ENCODE measurements around the gene FMNL3. TPM values are rescaled to one million over a fixed set of nuclear protein-coding genes. Genes with fewer than 3 reads are reported as not detected.

The FMNL3 gene
- total RNA-seq, 2 donors from 2014 or later: 16.6 to 27.9 TPM

GRCh38 chr12:49587174-49587908 is 119.9 kb downstream of the FMNL3 start:
- intact Hi-C loops (cut with DNase I): loop anchor here in 1 of 2 donors (5.0 kb wide), 1 partner anchor 1625 kb away; no protein-coding TSS in a partner anchor
- DNase-seq (ENCODE audit: low spot score): no peak

Other genes starting within 250 kb of the FMNL3 start
- gene KCNH3, start 168.4 kb downstream of the FMNL3 start, total RNA-seq: under 1 TPM; 0.10 to 0.28 TPM
- gene MCRS1, start 139.3 kb downstream of the FMNL3 start, total RNA-seq: 10 to 100 TPM; 37.3 to 38.1 TPM
- under 1 TPM in 1 of 2 donors, not detected in 1; 0.14 TPM for gene FAM186B, start 101.8 kb downstream of the FMNL3 start, total RNA-seq
- gene PRPF40B, start 83.8 kb downstream of the FMNL3 start, total RNA-seq: 10 to 100 TPM; 16.2 to 20.7 TPM
- gene TMBIM6, start 34.2 kb upstream of the FMNL3 start, total RNA-seq: 100 to 1,000 TPM; 285 to 313 TPM
- 10 to 100 TPM; 16.2 to 22.4 TPM for gene NCKAP5L, start 121.0 kb upstream of the FMNL3 start, total RNA-seq
- gene BCDIN3D, start 135.7 kb upstream of the FMNL3 start, total RNA-seq: 1 to 10 TPM; 2.5 to 4.0 TPM
- 1 to 10 TPM; 1.8 to 2.5 TPM for gene FAIM2, start 196.5 kb upstream of the FMNL3 start, total RNA-seq
- gene AQP2, start 243.3 kb upstream of the FMNL3 start, total RNA-seq: under 1 TPM; 0.33 to 0.42 TPM